ENCODE results near the gene TAS1R3.

- TF ChIP-seq CTCF (IDR thresholded peaks at IDR 0.05) (no peak), POLR2A (IDR thresholded peaks at IDR 0.05) (no peak)
Measured at GRCh38 chr1:1336931-1337792, 6.1 kb downstream of the TAS1R3 start.

Measured in lower leg skin (tissue), 3 donors.